Activated CD4-positive, alpha-beta T cell treated with anti-CD3 and anti-CD28 coated beads, Interleukin-2, amount 50 U/mL, for 1 hour (primary cell): Measurements from ENCODE around the gene ARHGAP18.

Source experiments
- DNase-seq: peaks from one replicate; pipeline ENCODE4 v3.0.0-alpha.2; 2020

Gene ARHGAP18, protein sequence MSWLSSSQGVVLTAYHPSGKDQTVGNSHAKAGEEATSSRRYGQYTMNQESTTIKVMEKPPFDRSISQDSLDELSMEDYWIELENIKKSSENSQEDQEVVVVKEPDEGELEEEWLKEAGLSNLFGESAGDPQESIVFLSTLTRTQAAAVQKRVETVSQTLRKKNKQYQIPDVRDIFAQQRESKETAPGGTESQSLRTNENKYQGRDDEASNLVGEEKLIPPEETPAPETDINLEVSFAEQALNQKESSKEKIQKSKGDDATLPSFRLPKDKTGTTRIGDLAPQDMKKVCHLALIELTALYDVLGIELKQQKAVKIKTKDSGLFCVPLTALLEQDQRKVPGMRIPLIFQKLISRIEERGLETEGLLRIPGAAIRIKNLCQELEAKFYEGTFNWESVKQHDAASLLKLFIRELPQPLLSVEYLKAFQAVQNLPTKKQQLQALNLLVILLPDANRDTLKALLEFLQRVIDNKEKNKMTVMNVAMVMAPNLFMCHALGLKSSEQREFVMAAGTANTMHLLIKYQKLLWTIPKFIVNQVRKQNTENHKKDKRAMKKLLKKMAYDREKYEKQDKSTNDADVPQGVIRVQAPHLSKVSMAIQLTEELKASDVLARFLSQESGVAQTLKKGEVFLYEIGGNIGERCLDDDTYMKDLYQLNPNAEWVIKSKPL

DNA sequence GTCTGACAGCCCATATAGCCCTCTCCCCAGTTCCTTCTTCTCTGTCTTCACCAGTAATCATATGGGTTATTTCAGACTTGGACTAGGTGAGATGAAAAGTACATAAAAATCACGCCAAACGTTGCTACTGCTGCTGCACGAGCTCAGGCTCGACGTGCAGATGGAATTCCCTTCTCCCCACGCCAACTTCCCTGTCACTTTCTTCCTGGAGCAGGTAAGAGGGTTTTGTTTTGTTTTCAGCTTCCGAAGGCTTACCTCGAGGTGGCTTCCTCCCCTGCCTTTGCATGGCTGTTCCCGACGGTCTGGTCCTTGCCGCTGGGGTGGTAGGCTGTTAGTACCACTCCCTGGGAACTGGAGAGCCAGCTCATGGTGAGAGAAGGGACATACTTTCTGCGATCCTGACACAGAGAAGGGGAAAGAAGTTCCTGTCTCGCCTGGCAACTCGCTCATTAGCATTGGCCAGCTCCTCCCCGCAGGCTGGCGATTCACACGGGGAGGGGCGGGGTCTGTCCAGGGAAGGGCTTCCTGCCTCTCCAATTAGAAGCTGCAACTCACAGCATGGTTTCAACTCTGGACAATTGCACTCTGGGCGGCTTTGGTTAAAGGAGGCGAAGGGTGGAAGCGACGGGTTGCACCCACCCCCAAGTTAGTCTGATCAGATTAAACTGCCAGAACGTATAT is at the start of gene ARHGAP18:
Gene ARHGAP18, minus strand, starts transcription at position 409 of the 681 bp plus-strand sequence. Its CDS starts 41 bp downstream, at position 368.
- DNase-seq: peak; percentile 56

DNA sequence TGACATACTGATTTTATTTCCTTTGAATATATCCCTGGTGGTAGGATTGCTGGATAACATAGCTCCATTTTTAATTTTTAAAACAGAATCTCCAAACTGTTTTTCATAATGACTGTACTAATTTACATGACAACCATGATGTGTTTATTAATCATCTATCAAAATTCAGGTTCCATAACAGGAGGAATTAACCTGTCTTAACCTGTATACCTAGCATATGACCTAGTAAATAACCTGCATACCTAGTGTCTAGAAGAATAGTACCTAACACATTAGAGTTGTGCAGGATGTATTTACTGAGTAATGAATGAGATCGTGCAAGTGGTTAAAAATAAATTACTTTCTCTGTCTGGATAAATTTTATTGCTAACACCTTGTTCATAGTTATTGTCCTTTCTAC is 45.8 kb upstream of the ARHGAP18 start:
- no peak for DNase-seq

DNA sequence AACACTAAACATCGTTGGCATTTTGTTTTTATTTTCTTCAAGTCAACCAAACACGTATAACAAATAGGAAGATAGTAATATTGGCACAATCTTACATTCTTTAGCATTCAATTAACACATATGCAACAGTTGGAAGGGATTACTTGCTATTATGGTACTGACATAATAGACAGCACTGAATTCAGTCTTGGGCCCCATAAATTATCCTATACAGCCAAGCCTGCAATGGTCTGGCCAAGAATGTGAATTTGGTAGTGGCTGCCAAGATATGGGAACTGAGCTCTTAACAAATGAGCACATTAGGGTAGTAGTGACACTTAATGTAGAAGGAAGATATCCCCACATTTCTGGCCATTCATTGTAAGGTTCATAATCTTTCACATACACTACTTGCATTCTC is 44.8 kb upstream of the ARHGAP18 start:
- no peak for DNase-seq

DNA sequence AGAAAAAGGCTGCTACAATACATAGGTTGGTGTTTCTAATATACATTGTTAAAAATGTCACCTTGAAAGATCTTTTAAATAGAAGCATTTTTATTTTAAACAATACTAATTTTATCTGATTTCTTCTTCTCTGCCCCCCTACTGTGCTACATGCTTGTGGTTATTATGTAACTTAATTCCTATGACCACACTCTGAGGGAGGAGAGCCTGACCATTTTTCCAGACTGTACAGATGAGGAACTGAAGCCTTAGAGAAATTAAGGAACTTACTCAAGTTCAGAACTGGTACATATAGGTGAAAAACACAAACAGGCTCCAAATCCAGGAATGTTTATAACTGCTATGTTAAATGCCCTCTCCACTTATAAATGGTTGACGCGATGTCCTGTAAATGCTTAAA is 43.4 kb upstream of the ARHGAP18 start:
- no peak for DNase-seq

DNA sequence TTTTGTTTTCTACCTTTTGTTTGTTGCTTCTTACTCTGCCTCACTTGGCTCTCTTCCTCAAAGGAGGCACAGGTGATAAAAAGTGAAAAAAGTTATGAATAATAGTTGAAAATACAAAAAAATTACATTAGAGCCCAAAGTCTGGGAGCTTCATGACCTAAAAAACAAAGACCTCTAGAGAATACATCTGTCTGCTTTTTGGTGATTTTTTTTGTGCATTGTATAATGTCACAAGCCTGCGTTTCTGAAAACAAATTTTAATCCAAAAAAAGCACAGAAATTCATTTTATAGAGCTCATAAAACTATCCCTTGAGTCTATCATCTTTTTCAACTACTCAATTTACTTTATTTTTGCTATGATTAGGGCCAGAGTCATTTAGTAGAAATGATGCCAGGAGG is 41.4 kb upstream of the ARHGAP18 start:
- DNase-seq: no peak

DNA sequence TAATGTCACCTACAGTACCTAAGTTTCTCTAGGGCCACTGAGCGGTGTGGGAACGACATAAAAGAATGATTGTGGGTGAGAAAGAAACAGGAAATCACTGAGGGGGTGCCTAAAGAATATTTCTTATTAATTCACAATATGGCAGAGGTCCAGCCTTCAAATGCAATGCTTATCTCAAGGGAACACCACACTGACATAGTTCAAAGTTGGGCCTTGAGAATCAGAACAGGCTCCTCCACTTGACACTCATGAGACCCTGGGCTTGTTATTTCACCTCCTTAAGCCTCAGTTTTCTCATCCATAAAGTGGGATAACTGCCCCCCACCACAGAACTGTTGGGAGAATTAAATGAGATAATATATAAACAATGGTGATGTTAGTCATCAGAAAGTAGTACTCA is 40.4 kb upstream of the ARHGAP18 start:
- DNase-seq: no peak

DNA sequence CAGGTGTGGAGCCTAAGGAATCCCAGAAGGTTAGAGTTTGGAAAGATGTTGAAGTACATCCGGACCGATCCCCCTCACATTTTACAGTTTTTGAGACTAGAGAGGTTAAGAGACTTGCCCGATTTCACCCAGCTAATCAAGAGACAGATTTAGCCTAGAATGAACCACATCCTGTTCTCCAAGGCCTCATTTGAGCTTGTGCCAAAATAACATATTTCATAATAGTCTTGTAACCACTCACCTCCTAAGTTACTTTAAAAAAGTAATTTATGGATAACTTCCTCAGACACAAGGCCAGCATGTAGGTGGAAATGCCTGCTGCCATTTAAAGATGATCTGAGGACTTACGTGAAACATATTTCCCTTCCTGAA is 39.8 kb upstream of the ARHGAP18 start:
- no peak for DNase-seq

DNA sequence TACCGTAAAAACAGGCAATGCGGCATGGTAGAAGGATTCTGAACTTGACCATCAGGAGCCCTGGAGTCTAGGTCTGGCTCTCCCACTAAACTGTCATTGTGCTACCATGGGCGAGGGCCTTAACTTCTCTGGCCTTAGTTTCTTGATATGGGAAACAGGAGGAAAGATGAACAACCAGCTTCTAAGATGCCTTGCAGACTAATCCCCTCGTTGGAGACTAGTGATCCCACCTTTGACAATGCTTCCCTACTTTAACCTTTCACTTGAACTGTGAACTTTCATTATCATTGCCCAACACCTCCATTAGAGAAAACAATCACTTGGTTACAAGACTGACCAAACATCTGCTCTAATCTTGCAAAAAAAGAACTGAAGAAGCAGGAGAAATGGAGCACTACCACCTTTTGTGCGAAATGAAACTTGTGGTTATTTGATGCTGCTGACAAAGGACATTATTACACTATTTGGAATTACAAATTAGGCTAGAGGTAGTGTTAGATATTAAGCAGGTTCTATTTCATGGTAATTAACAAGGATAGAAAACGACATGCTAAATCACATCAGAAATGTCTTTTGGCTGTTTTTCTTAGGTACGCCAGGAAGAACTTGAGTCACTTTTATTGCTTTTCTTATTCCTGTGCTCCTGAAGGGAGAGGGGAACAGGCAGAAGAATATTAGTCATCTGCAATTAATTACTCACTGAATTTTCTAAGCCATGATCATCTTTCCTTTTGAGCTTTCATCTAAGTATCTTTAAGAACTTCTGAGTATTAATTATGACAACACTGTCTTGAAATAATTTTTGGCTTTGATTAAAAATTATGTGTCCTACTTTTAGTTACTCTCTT is 39.1 kb upstream of the ARHGAP18 start:
- DNase-seq: no peak

DNA sequence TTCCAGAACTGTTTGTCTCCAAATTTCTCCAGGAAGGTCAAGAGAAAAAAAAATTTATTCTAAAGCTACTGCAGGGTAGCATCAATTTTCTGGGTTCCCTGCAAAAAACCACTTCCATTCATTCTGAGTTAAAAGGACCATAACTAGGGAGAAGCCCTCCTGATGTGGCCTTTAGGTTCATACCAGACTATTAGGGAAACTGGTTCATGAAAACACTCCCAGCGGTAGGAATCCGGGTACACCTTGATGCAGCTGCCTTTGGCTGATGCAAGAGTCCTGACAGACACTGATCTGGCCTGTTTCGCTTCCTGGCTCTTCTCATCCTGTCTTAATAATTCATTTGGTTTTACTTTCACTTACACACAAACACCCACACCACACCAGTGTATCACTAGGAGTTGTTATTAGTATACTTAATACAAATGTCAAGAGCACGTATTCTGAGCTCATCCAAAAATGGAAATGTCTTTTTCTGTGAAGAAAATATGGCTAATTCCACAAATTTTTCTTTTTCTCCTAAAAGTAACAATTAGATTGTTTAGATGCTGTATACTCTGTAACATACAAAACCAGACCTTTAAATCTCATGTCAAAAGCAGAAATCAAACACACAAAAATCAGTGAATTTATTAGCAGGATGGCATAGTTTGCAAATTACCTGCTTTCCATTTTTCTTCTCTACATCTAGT is 38.4 kb upstream of the ARHGAP18 start:
- peak; percentile 26 for DNase-seq

DNA sequence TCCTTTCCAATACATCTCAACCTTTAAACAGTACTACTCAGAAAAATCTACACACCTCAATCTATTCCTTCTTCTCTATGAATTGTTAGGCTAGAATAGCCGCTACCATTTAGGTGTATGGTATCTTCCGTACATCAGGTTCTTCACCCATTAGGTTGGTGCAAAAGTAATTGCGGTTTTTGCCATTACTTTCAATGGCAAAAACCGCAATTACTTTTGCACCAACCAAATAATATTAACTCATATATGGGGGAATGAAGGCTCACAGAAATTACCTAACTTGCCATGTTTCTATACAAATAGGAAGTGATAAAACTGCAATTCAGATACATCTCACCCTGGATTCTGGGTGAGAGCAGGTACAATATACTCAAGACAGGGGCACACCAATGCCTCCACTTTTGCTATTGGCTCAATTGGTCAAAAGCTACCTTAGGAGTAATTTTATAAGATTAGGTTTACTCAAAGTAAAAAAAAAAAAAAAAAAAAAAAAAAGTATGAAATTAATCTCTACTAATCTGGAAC is 37.7 kb upstream of the ARHGAP18 start:
- no peak for DNase-seq

DNA sequence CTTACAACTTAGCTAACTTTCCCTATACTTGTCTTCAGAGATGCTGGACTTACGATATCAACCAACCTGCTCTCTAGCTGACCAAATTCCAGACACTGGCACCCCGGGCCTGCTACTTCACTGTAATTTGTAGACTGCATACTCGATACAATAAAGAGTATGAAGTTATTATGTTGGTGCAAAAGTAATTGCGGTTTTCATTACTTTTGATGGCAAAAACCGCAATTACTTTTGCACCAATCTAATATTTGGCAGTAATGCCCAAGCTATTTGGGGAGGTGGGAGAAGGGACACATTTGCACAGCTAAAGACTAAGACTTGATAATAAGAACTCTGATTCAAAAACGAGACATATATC is 34.9 kb upstream of the ARHGAP18 start:
- no peak for DNase-seq

DNA sequence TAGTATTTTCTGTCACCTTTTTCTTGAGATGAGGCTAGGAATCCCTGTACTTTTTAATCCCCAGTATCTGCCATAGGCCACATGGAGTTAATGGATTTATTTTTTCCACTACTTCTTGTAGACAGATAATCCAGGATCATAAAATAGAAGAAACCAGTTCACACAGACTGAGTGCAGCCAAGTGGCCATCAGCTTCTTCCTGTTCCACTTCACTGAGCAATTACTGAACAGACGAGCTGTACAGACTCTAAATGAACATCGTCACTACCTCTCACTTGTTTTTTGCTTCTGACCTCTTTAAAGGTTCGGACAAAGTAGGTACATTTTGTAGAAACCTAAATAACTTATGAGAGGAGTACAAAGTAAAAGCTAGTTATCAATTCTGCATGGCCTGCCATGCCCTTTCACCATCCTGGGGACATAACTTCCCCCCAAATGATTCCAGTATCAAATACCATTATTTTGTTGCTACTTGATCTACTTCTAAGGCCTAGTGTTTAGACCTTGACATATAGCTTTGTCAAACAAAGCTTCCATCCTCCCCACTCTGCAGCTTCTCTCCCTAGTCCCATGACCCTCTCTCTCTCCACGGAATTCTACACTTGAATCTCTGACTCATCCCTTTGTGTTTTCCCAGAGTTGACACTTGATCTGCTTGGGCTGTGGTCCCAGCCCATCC is 34.4 kb upstream of the ARHGAP18 start:
- DNase-seq: no peak

DNA sequence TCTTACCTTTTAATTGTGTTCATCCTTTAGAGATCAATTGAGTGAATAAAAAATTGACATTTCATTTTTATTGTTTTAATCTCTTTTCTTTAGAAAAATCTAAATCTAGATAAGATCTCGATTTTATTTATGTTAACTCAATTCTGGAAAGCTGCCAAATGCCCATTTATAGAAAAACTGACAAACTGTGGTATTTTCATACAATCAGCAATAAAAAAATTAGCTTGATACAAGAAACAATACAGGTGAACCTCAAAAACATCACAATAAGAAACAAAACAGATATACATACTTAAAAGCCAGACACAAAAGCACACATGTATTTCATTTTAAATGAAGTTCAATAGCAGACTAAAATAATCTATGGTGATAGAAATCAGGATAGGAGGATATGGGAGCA is 30.0 kb upstream of the ARHGAP18 start:
- DNase-seq: no peak

DNA sequence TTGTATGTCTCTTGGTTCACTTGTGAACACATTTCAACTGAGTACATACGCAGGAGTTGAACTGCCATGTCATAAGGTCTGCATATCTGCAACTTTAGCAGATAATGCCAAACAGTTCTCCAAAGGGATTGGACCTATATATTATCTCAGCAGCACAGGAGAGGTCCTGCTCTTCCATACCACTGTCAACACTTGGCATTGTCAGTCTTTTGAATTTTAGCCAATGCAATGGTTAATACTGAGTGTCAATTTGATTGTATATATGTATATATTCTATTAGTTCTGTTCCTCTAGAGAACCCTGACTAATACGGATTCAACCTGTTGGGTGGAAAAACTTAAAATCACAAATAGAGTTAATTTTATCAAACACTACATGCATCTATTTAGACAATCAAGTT is 26.1 kb upstream of the ARHGAP18 start:
- DNase-seq: no peak

DNA sequence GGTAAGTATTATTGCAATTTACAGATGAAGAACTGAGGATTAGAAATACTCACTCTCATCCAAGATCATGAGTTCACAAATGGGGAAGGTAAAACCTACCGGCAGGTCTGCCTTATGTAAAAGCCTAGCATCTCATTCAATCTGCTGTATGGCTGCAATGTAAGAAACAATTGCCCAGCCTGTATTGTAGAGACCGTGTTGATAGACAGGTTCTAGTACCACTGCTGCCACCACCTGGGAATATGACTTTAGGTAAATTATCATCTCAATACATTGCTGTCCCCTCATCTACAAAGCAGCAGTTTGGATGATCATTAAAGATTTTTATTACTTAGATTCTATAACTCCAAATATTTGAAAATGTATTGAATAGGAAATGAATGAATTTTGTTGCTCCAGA is 23.3 kb upstream of the ARHGAP18 start:
- DNase-seq: no peak

DNA sequence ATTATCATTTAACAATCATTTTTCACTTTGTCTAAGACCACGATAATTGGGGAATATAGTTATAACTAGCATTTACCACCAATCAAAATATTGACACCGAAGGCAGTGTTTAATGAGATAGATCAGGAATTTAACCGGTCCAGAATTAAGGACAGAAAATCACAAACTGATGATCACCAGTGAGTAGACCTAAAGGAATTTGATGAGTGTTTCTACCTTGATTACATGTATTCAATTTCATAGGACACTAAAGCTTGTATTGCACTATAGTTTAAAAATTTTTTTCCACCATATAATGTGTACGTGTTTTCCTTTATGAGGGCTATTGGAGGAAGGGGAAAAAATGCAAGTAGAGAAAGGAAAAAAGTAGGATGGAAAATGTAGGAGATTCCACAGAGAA is 22.6 kb upstream of the ARHGAP18 start:
- no peak for DNase-seq

DNA sequence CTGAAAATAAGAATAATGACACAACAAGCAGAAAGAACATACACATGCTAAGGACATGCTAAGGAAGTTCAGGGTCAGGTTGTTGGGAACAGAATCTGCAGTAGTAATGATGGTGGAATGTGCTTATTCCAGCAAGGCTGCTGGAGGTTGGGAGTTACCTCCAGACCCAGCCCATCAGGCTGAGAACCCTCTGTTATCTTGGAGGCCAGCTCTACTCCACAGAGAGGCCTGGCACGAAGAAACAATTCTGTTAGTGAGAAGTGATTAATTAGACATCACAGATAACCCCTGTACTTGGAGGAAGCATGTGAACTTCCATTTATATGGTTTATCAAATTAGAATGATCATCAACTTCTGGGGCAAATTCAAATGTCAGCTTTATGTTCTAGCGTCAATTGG is 22.1 kb upstream of the ARHGAP18 start:
- DNase-seq: no peak

DNA sequence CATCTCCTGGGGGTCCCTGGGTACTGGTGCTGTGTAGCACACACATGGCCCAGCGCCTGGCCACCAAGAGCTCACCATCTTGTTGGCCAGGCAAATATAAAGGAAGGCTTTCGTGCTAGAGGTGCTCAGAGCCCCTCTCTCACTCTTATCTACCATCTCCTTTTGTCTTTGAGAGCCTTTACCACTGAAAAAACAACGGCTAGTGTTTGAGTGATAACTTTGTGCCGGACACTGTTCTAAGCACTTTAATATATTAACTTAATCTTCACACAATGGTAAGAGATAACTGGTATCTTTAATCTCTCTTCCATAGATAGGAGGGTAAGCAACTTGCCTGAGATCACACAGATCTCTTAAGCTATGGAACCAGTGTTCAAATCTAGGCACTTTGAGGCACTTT is 21.5 kb upstream of the ARHGAP18 start:
- no peak for DNase-seq

DNA sequence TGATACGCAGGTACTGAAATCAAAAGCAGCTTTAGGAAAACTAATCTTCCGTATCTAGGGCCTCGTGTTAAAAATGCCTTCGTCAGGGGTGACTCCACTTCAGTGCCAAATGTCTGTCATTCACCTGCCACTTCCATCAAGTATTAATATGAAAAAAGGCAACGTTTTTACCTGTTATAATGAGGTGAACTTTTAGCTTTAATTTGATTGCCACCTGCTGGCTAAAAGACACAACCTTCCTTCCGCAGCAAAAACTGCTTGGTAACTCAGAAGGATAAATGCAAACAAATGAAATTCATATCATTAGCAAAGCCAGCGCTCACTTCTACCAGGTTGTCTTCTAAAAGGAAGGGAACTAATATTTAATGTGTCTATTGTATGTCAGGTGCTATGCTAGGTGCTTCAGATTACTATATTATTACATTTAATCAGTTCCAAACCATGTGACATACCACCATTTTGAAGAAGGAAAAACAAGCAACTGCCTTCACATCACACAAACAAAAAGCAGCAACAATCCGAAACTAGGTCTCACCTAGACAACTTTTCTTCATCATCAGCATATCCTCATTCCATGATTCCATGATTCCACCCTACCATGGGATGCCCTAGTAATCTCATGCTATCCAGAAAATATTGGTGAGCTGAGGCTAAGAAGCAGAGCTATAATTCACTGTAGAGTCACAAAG is 20.6 kb upstream of the ARHGAP18 start:
- DNase-seq: no peak

DNA sequence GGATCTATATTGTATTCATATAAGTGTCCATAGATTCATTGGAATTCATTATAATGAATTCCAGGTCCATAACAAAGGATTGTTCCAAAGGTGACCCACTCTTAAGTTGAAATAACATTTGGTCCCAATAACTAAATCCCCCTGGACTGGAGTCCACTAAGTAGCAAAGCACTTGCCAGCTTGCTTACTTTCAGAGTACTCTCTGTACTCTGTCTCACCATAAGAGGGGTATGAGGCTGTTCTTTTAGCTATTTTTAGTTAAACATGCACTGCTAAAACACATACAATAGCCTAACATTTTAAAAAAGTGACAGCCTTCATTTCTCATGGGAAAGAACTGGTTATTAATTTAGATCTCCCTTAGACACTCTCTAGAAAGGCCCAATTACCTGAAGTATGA is 16.7 kb upstream of the ARHGAP18 start:
- no peak for DNase-seq

DNA sequence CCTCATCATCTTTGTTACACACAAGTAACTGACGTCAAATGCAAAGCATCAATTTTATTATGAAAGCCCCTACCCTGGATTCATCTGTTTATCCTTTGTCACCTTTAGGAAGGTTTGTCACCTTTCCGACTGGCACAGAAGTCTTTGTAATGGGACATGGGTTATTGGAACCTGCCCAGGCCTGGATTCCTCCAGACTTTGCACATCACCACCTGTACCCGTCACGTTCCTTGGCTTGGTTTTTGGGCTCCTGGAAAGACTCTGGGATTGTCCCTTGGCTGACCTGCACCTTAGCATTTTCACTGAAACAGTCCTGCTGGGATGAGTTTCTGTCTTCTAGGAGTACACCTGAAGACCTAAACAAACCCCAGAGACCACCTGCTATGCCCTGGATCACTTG is 15.4 kb upstream of the ARHGAP18 start:
- no peak for DNase-seq
